ENCODE measurements around the gene RPS24.
"Not testable (repeated sequence)": the region's sequence is repeated elsewhere in the genome, so short reads cannot be mapped to it uniquely, and the experiment has no call there.

Gene RPS24

GRCh38 chr10:78033637-78034470, at the start of gene RPS24:
Gene RPS24 (plus strand): TSS chr10:78033863. CDS start chr10:78033902, 39 bp downstream.
- FAIRE-seq: peak; percentile 96

GRCh38 chr10:77984986-77985385, 48.7 kb upstream of the RPS24 start:
- FAIRE-seq: no peak

GRCh38 chr10:77987671-77988255, 45.9 kb upstream of the RPS24 start:
- FAIRE-seq: no peak

GRCh38 chr10:77989081-77989724, 44.5 kb upstream of the RPS24 start:
- no peak for FAIRE-seq

- FAIRE-seq: no peak
Measured at GRCh38 chr10:77993620-77994019, 40.0 kb upstream of the RPS24 start.

- not testable (repeated sequence) for FAIRE-seq
Measured at GRCh38 chr10:77998780-77999179, 34.9 kb upstream of the RPS24 start.

GRCh38 chr10:78000206-78000605, 33.5 kb upstream of the RPS24 start:
- FAIRE-seq: no peak

- no peak for FAIRE-seq
Measured at GRCh38 chr10:78000956-78001472, 32.6 kb upstream of the RPS24 start.

- FAIRE-seq: no peak
Measured at GRCh38 chr10:78002541-78003288, 30.9 kb upstream of the RPS24 start.

- no peak for FAIRE-seq
Measured at GRCh38 chr10:78004215-78005026, 29.2 kb upstream of the RPS24 start.

- FAIRE-seq: no peak
Measured at GRCh38 chr10:78007172-78007571, 26.5 kb upstream of the RPS24 start.

GRCh38 chr10:78009662-78010061, 24.0 kb upstream of the RPS24 start:
- FAIRE-seq: no peak

- no peak for FAIRE-seq
Measured at GRCh38 chr10:78010278-78010677, 23.4 kb upstream of the RPS24 start.

- FAIRE-seq: no peak
Measured at GRCh38 chr10:78011065-78011464, 22.6 kb upstream of the RPS24 start.

GRCh38 chr10:78013564-78013963, 20.1 kb upstream of the RPS24 start:
- FAIRE-seq: no peak

- FAIRE-seq: no peak
Measured at GRCh38 chr10:78015546-78015945, 18.1 kb upstream of the RPS24 start.

- FAIRE-seq: no peak
Measured at GRCh38 chr10:78017856-78018255, 15.8 kb upstream of the RPS24 start.

- FAIRE-seq: no peak
Measured at GRCh38 chr10:78019264-78019663, 14.4 kb upstream of the RPS24 start.

- FAIRE-seq: no peak
Measured at GRCh38 chr10:78021201-78021600, 12.5 kb upstream of the RPS24 start.

- no peak for FAIRE-seq
Measured at GRCh38 chr10:78023741-78024140, 9.9 kb upstream of the RPS24 start.

GRCh38 chr10:78025685-78026364, 7.8 kb upstream of the RPS24 start:
- no peak for FAIRE-seq
